HG03378 (cell line): ENCODE results near the gene CACNA1I.

Experiments used
- ATAC-seq: cut with Tn5 transposase; IDR thresholded peaks from one replicate; pipeline ENCODE4 v1.9.1; 2021; ENCODE audit warnings: mild to moderate bottlenecking, moderate library complexity; ENCODE audit not compliant: unreplicated experiment

Gene CACNA1I

DNA sequence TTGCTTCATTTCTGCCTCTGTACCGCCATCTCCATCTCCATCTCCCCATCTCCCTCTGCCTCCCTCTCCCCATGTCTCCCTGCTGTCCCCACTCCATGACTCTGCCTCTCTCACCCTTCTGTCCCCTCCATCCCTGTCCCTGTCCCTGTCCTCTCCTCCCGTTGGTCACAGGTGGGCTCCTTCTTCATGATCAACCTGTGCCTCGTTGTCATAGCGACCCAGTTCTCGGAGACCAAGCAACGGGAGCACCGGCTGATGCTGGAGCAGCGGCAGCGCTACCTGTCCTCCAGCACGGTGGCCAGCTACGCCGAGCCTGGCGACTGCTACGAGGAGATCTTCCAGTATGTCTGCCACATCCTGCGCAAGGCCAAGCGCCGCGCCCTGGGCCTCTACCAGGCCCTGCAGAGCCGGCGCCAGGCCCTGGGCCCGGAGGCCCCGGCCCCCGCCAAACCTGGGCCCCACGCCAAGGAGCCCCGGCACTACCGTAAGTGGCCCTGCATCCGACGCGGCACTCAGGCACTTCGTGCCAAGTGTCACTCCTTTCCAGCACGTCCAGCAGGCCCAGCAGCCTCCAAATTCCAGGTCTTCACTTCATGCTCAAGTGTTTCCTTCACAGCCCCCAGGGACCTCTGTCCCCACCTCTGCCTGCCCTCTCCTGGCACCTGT is 76.0 kb downstream of the CACNA1I start:
- ATAC-seq: no peak

GRCh38 chr22:39647836-39648629 is 77.5 kb downstream of the CACNA1I start:
- no peak for ATAC-seq

DNA sequence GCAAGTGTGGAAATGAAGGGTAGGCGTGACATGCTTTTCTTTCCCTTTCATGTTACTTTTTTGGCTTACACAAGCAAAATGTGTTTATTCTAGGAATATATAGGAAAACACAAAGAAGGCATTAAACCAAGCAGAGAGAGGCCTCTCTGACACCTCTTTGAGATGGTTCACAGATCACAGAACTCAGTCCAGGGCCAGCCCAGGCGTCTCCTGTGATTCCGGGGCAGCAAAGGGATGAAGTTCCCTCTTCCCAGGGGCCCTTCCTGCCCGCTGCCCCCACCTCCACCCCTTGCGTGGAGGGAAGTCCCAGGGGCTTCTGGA is 78.0 kb downstream of the CACNA1I start:
- no peak for ATAC-seq

- no peak for ATAC-seq
These were observed 79.0 kb downstream of the CACNA1I start for GRCh38 chr22:39649500-39650089.

DNA sequence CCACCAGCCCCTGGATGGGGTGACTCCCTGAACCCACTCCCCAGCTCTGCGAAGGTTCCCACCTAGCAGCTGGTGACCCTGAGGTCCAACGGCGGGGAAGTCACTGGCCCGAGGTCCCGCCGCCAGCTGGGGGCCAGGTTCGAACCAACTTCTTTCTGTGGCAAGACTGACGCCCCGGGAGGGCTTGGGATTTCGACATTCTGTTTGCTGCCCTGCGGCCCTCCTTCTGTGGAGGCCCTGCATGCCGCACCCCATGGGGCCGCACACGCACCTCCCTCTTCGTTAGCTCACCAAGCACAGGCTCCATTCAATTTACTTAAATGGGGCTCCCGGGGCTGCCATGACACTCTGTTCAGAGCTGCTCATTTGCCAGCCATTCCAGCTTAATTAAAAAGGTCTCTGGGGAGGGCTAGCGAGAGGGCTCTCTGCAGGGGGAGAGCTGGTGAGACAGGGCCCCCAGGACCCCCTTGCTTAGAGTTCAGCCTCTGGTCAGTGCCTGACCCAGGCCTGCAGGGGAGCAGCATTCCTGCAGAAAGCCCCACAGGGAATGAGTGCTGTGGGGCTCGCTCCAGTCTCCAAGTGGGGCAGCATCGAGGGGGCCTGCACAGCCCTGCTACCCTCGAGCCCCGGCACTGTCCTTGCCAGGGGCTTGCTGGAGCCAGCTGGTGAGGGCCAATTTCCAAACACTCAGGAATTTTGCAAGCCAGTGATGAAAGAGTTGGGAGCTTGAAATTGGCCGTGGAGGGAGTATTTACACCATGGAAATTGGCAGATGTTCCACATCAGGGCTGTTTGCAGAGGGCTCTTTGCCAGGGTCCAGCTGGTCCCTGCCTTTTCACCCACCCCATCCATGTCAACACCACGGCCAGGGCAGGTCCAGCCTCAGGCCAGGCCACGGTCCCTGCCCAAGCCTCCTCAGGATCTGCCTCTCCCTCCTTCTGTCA is 80.8 kb downstream of the CACNA1I start:
- no peak for ATAC-seq

DNA sequence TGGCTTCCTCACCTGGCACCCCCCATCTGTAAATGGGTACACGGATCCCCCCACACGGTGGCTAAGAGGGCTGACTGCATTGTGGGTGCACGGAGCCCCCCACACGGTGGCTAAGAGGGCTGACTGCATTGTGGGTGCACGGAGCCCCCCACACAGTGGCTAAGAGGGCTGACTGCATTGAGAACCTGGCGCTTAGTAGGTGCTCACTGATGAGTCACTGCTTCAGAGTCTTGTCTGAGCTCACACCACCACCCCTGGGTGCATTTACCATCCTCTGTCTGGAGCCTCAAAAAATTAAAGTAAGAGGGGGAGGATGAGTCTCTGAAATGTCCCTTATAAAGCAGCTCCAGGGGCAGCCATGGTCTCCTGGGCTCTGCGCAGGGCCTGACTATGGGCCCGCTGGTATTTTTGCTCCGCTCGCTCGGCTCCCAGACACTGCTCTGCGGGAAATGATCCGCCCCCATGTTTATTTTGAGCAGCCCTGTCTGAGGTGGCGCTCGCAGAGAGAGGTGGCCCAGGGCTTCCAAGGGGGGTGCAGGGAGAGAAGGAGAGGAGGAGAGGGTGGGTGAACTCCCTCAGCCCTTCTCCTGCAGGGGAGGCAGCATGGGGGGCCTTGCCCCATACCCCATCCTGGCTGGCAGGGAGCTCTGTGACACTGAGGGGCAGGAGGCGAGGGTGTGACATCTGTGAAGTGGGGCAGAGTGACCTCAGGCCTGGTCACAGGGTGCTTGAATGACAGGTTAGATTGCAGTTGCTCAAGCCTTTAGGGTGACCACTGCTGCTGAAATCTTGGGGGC is 82.6 kb downstream of the CACNA1I start:
- ATAC-seq: no peak

GRCh38 chr22:39653787-39654077 is 83.2 kb downstream of the CACNA1I start:
- ATAC-seq: no peak

DNA sequence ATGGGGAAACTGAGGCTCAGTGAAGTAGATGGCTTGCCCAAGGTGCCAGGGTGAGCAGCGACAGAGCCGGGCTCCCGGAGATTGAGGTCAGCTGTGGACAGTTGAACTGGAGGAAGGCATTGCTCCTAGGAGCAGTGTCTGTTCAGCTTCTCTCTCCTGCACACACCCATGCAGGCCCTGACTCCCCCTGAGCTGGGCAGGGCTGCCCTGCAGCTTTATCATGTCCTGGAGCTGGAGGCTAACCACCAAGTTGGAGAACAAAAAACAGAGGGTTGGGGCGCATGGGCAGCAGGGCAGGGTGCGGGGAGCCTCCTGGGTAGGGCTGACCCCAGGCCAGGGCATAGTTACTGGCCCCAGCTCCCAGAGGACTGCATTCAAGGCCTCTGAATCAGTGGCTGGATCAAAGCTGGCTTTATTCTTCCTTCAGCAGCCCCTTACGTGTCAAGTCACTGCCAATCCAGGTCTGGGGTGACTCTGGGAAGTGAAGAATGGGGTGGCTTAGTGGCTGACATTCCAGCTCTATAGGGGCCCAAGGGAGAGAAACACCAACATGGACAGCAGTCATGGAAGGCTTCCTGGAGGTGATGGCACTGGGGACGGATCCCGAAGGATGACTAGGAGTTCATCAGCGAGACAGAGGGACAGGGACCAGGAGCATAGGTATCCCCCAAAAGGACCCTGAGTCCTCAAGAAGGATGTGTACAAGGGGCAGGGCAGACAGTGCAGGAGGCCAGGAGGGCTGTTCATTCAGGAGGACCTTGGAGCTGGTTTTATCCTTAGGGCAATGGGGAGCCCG is 83.8 kb downstream of the CACNA1I start:
- no peak for ATAC-seq

DNA sequence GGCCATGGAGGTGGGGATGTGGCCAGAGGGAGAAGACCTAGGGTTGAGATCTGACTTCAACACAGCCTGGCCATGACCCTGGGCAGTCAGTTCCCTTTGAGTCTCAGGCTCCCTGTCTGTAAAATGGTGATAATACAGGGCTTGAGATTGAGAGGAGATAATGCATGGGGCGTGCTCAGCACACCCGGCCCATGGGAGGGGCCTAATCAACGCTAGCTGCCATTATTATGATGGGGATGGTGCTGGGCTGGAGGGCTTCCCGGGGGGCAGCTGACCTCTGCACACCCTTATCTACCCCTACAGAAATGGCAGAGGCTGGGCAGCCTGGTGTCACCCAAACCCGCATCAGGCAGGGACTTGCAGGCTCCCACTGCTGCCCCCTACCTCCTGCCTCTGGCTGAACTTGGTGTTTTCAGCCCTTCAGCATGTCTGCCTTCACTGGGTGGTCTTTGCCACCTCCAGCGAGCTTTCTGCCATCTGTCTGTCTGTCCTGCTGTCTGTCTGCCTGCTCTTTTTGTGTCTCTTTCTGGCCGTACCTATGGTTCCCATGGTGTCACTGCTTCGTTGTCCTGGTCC is 84.5 kb downstream of the CACNA1I start:
- ATAC-seq: no peak

DNA sequence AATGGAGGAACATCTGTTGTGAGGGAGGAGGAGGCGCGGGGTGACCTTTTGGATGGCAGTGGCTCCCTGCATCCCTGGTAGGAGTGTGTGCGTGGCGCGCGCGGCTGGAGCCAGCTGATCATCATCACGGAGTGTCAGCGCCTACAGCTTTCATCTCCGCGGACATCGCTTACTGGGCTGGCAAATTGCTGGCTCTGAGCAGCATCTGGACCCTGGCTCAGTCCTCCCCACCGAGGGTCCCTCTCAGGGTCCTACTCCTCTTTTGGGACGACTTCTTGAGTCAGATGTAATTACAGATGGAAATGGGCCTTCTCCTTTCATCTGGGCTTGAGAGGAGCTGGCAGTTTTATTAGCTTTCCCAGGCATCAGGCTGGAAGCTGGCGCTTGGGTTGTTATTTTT is 85.3 kb downstream of the CACNA1I start:
- no peak for ATAC-seq

DNA sequence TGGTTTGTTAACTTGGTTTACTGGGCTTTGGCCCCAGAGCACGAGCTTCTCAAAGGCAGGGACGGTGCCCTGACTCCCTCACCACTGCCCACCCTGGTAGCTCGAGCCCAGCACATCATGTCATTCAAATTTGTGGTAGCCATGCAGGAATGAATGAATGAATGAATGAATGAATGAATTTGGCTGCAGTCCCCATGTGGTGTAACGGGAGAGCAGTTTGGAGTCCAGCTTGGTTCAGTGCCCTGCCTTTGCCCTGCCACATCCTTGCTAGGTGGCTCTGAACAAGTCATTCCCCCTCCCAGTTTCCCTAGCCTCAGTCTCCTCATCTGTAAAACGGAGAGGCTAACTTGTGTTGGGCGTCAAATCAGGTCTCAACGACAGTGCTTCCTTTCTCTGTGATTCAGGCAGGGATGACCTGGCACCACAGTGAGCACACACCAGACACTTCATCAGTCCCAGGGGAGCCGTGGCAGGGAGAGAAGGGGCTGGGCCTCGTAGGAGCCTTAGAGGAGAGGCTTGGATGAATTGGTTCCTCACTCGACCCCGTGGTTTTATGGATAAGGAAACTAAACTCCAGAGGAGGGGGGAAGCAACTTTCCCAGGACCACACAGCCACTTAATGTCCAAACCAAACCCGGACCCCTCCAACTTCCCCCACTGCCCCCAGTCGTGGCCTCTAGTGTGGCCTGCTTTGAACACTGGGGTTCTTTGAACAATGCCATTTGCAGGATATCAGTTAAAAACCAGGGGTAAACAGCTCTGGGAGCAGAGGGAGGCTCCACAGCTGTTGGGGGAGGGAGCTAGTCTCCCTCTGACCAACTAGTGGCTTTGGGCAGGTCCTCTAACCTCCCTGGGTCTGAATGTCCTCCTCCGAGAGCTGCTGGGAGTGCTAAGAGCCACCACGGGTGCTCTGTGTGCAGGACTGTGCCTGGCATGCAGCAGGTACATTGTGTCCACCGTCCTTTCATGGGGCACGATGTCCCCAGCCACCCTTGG is 86.2 kb downstream of the CACNA1I start:
- ATAC-seq: no peak

- ATAC-seq: no peak
These were observed 87.8 kb downstream of the CACNA1I start for GRCh38 chr22:39658367-39658766.

- ATAC-seq: no peak
These were observed 88.4 kb downstream of the CACNA1I start for GRCh38 chr22:39658806-39659463.

- ATAC-seq: no peak
These were observed 90.9 kb downstream of the CACNA1I start for GRCh38 chr22:39661501-39661841.

DNA sequence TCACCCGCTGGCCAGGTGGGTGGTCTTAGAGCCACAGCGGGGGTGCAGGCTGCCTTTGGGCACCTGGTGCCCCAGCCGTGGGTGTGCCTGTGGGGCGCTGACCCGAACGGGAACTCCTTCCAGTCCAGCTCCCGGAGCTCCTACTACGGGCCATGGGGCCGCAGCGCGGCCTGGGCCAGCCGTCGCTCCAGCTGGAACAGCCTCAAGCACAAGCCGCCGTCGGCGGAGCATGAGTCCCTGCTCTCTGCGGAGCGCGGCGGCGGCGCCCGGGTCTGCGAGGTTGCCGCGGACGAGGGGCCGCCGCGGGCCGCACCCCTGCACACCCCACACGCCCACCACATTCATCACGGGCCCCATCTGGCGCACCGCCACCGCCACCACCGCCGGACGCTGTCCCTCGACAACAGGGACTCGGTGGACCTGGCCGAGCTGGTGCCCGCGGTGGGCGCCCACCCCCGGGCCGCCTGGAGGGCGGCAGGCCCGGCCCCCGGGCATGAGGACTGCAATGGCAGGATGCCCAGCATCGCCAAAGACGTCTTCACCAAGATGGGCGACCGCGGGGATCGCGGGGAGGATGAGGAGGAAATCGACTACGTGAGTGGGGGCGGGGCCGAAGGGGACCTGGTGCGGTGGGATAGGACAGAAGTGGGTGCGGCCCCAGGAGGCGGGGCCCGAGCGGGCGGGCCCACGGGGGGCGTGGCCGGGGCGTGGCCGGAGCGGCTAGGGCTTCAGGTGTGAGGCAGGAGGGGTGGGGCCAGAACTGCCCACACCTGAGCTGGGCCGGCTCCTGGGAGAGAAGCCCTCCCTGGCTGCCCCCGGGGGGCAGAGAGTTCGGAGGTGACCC is 91.5 kb downstream of the CACNA1I start:
- ATAC-seq: no peak

DNA sequence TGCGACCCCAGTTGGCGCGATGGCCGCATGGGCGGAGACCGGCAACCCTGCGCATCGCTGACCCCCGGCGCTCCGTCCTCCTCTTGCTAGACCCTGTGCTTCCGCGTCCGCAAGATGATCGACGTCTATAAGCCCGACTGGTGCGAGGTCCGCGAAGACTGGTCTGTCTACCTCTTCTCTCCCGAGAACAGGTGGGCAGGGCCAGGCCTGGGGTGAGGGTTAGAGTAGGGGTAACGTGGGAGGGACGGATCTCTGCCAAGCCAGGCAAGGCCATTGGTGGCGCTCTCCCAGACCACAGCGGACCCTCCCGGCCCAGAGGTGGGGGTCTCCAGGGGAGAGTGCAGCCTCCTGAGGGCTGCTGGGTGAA is 92.1 kb downstream of the CACNA1I start:
- no peak for ATAC-seq

DNA sequence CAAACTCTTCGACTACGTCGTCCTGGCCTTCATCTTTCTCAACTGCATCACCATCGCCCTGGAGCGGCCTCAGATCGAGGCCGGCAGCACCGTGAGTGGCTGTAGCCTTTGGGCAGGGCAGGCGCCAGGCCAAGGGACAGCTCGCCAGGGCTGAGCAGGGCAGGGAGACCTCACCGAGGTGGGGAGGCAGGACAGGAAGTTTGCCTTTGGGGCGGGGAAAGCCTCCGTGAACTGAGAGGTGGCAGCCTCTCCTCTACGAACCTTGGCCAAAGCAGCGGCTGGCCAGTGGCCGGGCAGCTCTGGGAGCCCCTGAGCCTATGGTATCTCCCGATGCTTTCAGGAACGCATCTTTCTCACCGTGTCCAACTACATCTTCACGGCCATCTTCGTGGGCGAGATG is 93.2 kb downstream of the CACNA1I start:
- ATAC-seq: no peak
